OCI-LY1 (cell line): ENCODE results near the gene EVA1A.

Experiments used
- H2AFZ ChIP-seq: fragments of 200-600 bp; sonication (generic), shearing (Covaris generic); 2 replicates; pipeline ENCODE4 v1.6.0; 2014; ENCODE audit warnings: antibody characterized with exemption, mild to moderate bottlenecking, low read length
- H3F3A ChIP-seq: fragments of 200-600 bp; sonication (generic), shearing (Covaris generic); 2 replicates; pipeline ENCODE4 v1.6.0; 2014; ENCODE audit warnings: mild to moderate bottlenecking, antibody characterized with exemption, low read length, moderate library complexity; ENCODE audit not compliant: insufficient read depth
- H3K27ac ChIP-seq: fragments of 200-600 bp; sonication (generic); 2 replicates; pipeline ENCODE4 v1.5.1; 2014; ENCODE audit warnings: low read length, mixed run types, mild to moderate bottlenecking, low read depth; ENCODE audit not compliant: poor library complexity, severe bottlenecking
- H3K27me3 ChIP-seq: fragments of 200-600 bp; sonication (generic); 2 replicates; pipeline ENCODE4 v1.6.0; 2014; ENCODE audit warnings: antibody characterized with exemption, mild to moderate bottlenecking, low read length, moderate library complexity; ENCODE audit not compliant: insufficient read depth
- H3K36me3 ChIP-seq: fragments of 200-600 bp; sonication (generic); 2 replicates; pipeline ENCODE4 v1.6.1; 2014; ENCODE audit warnings: mild to moderate bottlenecking, antibody characterized with exemption, low read length, moderate library complexity, mixed read lengths; ENCODE audit not compliant: insufficient read depth
- H3K4me1 ChIP-seq: fragments of 200-600 bp; sonication (generic); 2 replicates; pipeline ENCODE4 v1.5.1; 2014; ENCODE audit warnings: mild to moderate bottlenecking, low read length, moderate library complexity; ENCODE audit not compliant: insufficient read depth, severe bottlenecking
- H3K4me2 ChIP-seq: fragments of 200-600 bp; sonication (generic), shearing (Covaris generic); 2 replicates; pipeline ENCODE4 v1.6.1; 2014; ENCODE audit warnings: low read length
- H3K4me3 ChIP-seq: fragments of 200-600 bp; sonication (generic); 2 replicates; pipeline ENCODE4 v1.5.1; 2014; ENCODE audit warnings: low read length, low read depth, mild to moderate bottlenecking, mixed read lengths; ENCODE audit not compliant: poor library complexity, severe bottlenecking
- H3K79me2 ChIP-seq: fragments of 200-600 bp; shearing (Covaris generic); 2 replicates; pipeline ENCODE4 v1.6.1; 2016; ENCODE audit warnings: mixed run types, low read length, mixed read lengths; ENCODE audit not compliant: insufficient read depth
- H3K9ac ChIP-seq: fragments of 200-600 bp; sonication (generic), shearing (Covaris generic); 2 replicates; pipeline ENCODE4 v1.6.1; 2014; ENCODE audit warnings: mild to moderate bottlenecking, low read length, mixed read lengths
- H3K9me2 ChIP-seq: fragments of 200-600 bp; sonication (generic), shearing (Covaris generic); 2 replicates; pipeline ENCODE4 v1.6.1; 2014; ENCODE audit warnings: low read depth, mild to moderate bottlenecking, low read length, mixed read lengths
- H3K9me3 ChIP-seq: fragments of 200-600 bp; shearing (Covaris generic); 2 replicates; pipeline ENCODE4 v1.6.1; 2014; ENCODE audit warnings: low read length, mixed read lengths
- H4K20me1 ChIP-seq: fragments of 200-600 bp; sonication (generic), shearing (Covaris generic); 2 replicates; pipeline ENCODE4 v1.6.0; 2016; ENCODE audit warnings: mild to moderate bottlenecking, low read length; ENCODE audit not compliant: insufficient read depth
- CTCF ChIP-seq: fragments of 200-600 bp; sonication (generic), shearing (Covaris generic); IDR thresholded peaks from 2 replicates; pipeline ENCODE4 v1.5.1; 2017; ENCODE audit warnings: mild to moderate bottlenecking, antibody characterized with exemption, low read length, moderate library complexity, mixed read lengths
- EZH2 ChIP-seq: fragments of 200-600 bp; sonication (generic), shearing (Covaris generic); IDR thresholded peaks from 2 replicates; pipeline ENCODE4 v1.8.0; 2017; ENCODE audit warnings: borderline replicate concordance, mixed run types, mild to moderate bottlenecking, antibody characterized with exemption, low read length, moderate library complexity, mixed read lengths

Gene EVA1A

GRCh38 chr2:75608684-75609333 lies 48.1 kb upstream of the EVA1A start:
- Histone ChIP-seq H3K4me1 (no peaks in the 10 kb centered on the region), H3K9me2 (no peaks in the 10 kb centered on the region), H3F3A (no peaks in the 10 kb centered on the region), H3K4me2 (no peak overlapping the region), H3K4me3 (no peak overlapping the region), H2AFZ (no peak overlapping the region), H4K20me1 (no peaks in the 10 kb centered on the region), H3K27ac (no peak overlapping the region), H3K9ac (no peak overlapping the region), H3K9me3 (no peaks in the 10 kb centered on the region), H3K36me3 (no peaks in the 10 kb centered on the region), H3K79me2 (no peaks in the 10 kb centered on the region), H3K27me3 (no peaks in the 10 kb centered on the region)
- TF ChIP-seq CTCF (peak; percentile 94), EZH2 (no peak)

GRCh38 chr2:75607988-75608683 lies 47.4 kb upstream of the EVA1A start:
- Histone ChIP-seq H3K27me3 (no peaks in the 10 kb centered on the region), H3F3A (no peaks in the 10 kb centered on the region), H3K4me2 (no peak overlapping the region), H3K79me2 (no peaks in the 10 kb centered on the region), H3K9me2 (no peaks in the 10 kb centered on the region), H3K4me3 (no peak overlapping the region), H4K20me1 (no peaks in the 10 kb centered on the region), H3K9ac (no peak overlapping the region), H3K27ac (no peak overlapping the region), H3K9me3 (no peaks in the 10 kb centered on the region), H2AFZ (no peak overlapping the region), H3K4me1 (no peaks in the 10 kb centered on the region), H3K36me3 (no peaks in the 10 kb centered on the region)
- no peak for TF ChIP-seq EZH2
- no peak for TF ChIP-seq CTCF

- Histone ChIP-seq H4K20me1 (no peaks in the 10 kb centered on the region), H3K9me3 (no peaks in the 10 kb centered on the region), H3K4me3 (no peak overlapping the region), H3K36me3 (no peaks in the 10 kb centered on the region), H3K27ac (no peak overlapping the region), H2AFZ (no peak overlapping the region), H3F3A (no peaks in the 10 kb centered on the region), H3K27me3 (no peaks in the 10 kb centered on the region), H3K9ac (no peak overlapping the region), H3K79me2 (no peaks in the 10 kb centered on the region), H3K9me2 (no peaks in the 10 kb centered on the region), H3K4me2 (no peak overlapping the region), H3K4me1 (no peaks in the 10 kb centered on the region)
- no peak for TF ChIP-seq CTCF
- TF ChIP-seq EZH2, result no peak
Measured at GRCh38 chr2:75607400-75607798, 46.7 kb upstream of the EVA1A start.
